SK-N-SH treated with all-trans-retinoic acid at 6 μM for 48 hours (cell line): ENCODE measurements around the gene C1QL2.

Experiments used
- ATAC-seq: fragments of 200-7000 bp; cut with Tn5 transposase; 3 replicates; pipeline ENCODE4 v1.9.1; 2020; ENCODE audit warnings: mild to moderate bottlenecking, moderate library complexity
- ARNTL ChIP-seq: fragments of 450-650 bp; formaldehyde crosslinking; IDR thresholded peaks from 2 replicates; pipeline ENCODE4 v1.5.0; 2020; ENCODE audit warnings: low read depth, mild to moderate bottlenecking, moderate library complexity, borderline replicate concordance
- CSDC2 ChIP-seq: fragments of 250-450 bp; sonication (Bioruptor Pico); IDR thresholded peaks from 2 replicates; pipeline ENCODE4 v1.5.0; 2020; ENCODE audit warnings: mild to moderate bottlenecking, moderate library complexity
- ESRRG ChIP-seq: fragments of 250-450 bp; sonication (Bioruptor Pico); IDR thresholded peaks from 2 replicates; pipeline ENCODE4 v1.6.1; 2021; ENCODE audit warnings: mild to moderate bottlenecking
- GLIS3 ChIP-seq: fragments of 250-450 bp; sonication (Bioruptor Pico); IDR thresholded peaks from 2 replicates; pipeline ENCODE4 v1.5.0; 2020; ENCODE audit warnings: mild to moderate bottlenecking, moderate library complexity
- ISL1 ChIP-seq: fragments of 250-450 bp; sonication (Bioruptor Pico); IDR thresholded peaks from 2 replicates; pipeline ENCODE4 v2.1.2; 2022; ENCODE audit warnings: mild to moderate bottlenecking, moderate library complexity
- OSR1 ChIP-seq: fragments of 250-450 bp; sonication (Bioruptor Pico); IDR thresholded peaks from 2 replicates; pipeline ENCODE4 v1.8.0; 2022; ENCODE audit warnings: moderate library complexity, mild to moderate bottlenecking, inconsistent platforms
- RARB ChIP-seq: fragments of 250-450 bp; sonication (Bioruptor Pico); IDR thresholded peaks from 2 replicates; pipeline ENCODE4 v1.8.0; 2021; ENCODE audit warnings: mild to moderate bottlenecking, moderate library complexity
- SNAI2 ChIP-seq: fragments of 250-450 bp; sonication (Bioruptor Pico); IDR thresholded peaks from 2 replicates; pipeline ENCODE4 v1.5.0; 2020; ENCODE audit warnings: mild to moderate bottlenecking, moderate library complexity
- TCF4 ChIP-seq: fragments of 250-450 bp; sonication (Bioruptor Pico); IDR thresholded peaks from 2 replicates; pipeline ENCODE4 v1.8.0; 2021; ENCODE audit warnings: mild to moderate bottlenecking, moderate library complexity, borderline replicate concordance
- TOX ChIP-seq: fragments of 250-450 bp; sonication (Bioruptor Pico); IDR thresholded peaks from 2 replicates; pipeline ENCODE4 v1.8.0; 2021; ENCODE audit warnings: mild to moderate bottlenecking, moderate library complexity, borderline replicate concordance
- ZC3H10 ChIP-seq: fragments of 250-450 bp; sonication (Bioruptor Pico); IDR thresholded peaks from 2 replicates; pipeline ENCODE4 v1.5.1; 2021; ENCODE audit warnings: mild to moderate bottlenecking, moderate library complexity
- ZFP3 ChIP-seq: fragments of 250-450 bp; sonication (Bioruptor Pico); IDR thresholded peaks from 2 replicates; pipeline ENCODE4 v1.5.0; 2020; ENCODE audit warnings: mild to moderate bottlenecking, moderate library complexity
- ZFP30 ChIP-seq: fragments of 450-650 bp; formaldehyde crosslinking; IDR thresholded peaks from 2 replicates; pipeline ENCODE4 v1.5.0; 2022; ENCODE audit warnings: mild to moderate bottlenecking, moderate library complexity
- ZNF565 ChIP-seq: fragments of 450-650 bp; formaldehyde crosslinking; conservative IDR thresholded peaks from 2 replicates; pipeline ENCODE4 v1.5.0; 2020; ENCODE audit warnings: low read depth, mild to moderate bottlenecking, moderate library complexity
- ZNF8 ChIP-seq: fragments of 450-650 bp; formaldehyde crosslinking; IDR thresholded peaks from 2 replicates; pipeline ENCODE4 v1.5.0; 2020; ENCODE audit warnings: mild to moderate bottlenecking, moderate library complexity
- TF ChIP-seq, protein P1 (sequence below): fragments of 250-450 bp; sonication (Bioruptor Pico); IDR thresholded peaks from 2 replicates; pipeline ENCODE4 v1.5.1; 2020; ENCODE audit warnings: low read depth, mild to moderate bottlenecking, moderate library complexity
- TF ChIP-seq, protein P2 (sequence below): fragments of 250-450 bp; sonication (Bioruptor Pico); IDR thresholded peaks from 2 replicates; pipeline ENCODE4 v1.8.0; 2020; ENCODE audit warnings: mild to moderate bottlenecking, moderate library complexity, borderline replicate concordance
- TF ChIP-seq, protein P3 (sequence below): fragments of 250-450 bp; sonication (Bioruptor Pico); IDR thresholded peaks from 2 replicates; pipeline ENCODE4 v1.5.1; 2021; ENCODE audit warnings: mild to moderate bottlenecking, moderate library complexity
- TF ChIP-seq, protein P4 (sequence below): fragments of 250-450 bp; sonication (Bioruptor Pico); IDR thresholded peaks from 2 replicates; pipeline ENCODE4 v1.8.0; 2021; ENCODE audit warnings: low read depth, mild to moderate bottlenecking, moderate library complexity, borderline replicate concordance
- TF ChIP-seq, protein P5 (sequence below): fragments of 250-450 bp; sonication (Bioruptor Pico); IDR thresholded peaks from 2 replicates; pipeline ENCODE4 v1.5.0; 2020; ENCODE audit warnings: mild to moderate bottlenecking, moderate library complexity

Gene C1QL2

DNA sequence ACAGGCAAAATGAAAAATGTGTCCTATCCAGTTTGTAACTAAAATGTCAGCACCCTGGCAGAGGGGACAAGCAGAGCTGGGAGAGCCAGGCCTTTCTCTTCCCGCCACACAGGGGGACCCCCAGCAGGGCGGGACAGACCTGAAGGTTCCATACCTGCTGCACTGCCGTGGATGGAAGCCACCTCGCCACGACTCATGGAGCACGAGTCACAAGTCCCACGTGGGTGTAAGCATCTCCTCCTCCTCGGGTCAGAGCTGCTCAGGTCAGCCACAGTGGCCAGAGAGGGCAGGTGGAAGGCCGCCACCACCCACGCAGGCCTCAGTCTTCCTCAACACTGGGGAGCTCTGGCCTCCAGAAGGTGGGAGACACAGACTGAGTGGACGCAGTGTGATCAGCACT, 21.0 kb downstream of the C1QL2 start:
- no peak for TF ChIP-seq ISL1 (CRISPR knock-in tag)
- no peak for TF ChIP-seq TOX (CRISPR knock-in tag)
- TF ChIP-seq SNAI2 = no peak
- TF ChIP-seq, protein P1, sequence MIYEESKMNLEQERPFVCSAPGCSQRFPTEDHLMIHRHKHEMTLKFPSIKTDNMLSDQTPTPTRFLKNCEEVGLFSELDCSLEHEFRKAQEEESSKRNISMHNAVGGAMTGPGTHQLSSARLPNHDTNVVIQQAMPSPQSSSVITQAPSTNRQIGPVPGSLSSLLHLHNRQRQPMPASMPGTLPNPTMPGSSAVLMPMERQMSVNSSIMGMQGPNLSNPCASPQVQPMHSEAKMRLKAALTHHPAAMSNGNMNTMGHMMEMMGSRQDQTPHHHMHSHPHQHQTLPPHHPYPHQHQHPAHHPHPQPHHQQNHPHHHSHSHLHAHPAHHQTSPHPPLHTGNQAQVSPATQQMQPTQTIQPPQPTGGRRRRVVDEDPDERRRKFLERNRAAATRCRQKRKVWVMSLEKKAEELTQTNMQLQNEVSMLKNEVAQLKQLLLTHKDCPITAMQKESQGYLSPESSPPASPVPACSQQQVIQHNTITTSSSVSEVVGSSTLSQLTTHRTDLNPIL (CRISPR knock-in tag) = no peak
- no peak for TF ChIP-seq ZNF565 (CRISPR knock-in tag)
- TF ChIP-seq ARNTL (CRISPR knock-in tag) = no peak
- TF ChIP-seq, protein P2, sequence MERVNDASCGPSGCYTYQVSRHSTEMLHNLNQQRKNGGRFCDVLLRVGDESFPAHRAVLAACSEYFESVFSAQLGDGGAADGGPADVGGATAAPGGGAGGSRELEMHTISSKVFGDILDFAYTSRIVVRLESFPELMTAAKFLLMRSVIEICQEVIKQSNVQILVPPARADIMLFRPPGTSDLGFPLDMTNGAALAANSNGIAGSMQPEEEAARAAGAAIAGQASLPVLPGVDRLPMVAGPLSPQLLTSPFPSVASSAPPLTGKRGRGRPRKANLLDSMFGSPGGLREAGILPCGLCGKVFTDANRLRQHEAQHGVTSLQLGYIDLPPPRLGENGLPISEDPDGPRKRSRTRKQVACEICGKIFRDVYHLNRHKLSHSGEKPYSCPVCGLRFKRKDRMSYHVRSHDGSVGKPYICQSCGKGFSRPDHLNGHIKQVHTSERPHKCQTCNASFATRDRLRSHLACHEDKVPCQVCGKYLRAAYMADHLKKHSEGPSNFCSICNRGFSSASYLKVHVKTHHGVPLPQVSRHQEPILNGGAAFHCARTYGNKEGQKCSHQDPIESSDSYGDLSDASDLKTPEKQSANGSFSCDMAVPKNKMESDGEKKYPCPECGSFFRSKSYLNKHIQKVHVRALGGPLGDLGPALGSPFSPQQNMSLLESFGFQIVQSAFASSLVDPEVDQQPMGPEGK = no peak
- no peak for TF ChIP-seq ZFP30
- no peak for TF ChIP-seq CSDC2 (CRISPR knock-in tag)
- no peak for TF ChIP-seq ZC3H10 (CRISPR knock-in tag)
- TF ChIP-seq, protein P3, sequence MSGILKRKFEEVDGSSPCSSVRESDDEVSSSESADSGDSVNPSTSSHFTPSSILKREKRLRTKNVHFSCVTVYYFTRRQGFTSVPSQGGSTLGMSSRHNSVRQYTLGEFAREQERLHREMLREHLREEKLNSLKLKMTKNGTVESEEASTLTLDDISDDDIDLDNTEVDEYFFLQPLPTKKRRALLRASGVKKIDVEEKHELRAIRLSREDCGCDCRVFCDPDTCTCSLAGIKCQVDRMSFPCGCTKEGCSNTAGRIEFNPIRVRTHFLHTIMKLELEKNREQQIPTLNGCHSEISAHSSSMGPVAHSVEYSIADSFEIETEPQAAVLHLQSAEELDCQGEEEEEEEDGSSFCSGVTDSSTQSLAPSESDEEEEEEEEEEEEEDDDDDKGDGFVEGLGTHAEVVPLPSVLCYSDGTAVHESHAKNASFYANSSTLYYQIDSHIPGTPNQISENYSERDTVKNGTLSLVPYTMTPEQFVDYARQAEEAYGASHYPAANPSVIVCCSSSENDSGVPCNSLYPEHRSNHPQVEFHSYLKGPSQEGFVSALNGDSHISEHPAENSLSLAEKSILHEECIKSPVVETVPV (CRISPR knock-in tag) = no peak
- no peak for TF ChIP-seq RARB
- TF ChIP-seq, protein P4, sequence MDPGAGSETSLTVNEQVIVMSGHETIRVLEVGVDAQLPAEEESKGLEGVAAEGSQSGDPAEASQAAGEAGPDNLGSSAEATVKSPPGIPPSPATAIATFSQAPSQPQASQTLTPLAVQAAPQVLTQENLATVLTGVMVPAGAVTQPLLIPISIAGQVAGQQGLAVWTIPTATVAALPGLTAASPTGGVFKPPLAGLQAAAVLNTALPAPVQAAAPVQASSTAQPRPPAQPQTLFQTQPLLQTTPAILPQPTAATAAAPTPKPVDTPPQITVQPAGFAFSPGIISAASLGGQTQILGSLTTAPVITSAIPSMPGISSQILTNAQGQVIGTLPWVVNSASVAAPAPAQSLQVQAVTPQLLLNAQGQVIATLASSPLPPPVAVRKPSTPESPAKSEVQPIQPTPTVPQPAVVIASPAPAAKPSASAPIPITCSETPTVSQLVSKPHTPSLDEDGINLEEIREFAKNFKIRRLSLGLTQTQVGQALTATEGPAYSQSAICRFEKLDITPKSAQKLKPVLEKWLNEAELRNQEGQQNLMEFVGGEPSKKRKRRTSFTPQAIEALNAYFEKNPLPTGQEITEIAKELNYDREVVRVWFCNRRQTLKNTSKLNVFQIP (CRISPR knock-in tag) = no peak
- TF ChIP-seq ESRRG (CRISPR knock-in tag) = no peak
- TF ChIP-seq, all 23 proteins: peak for 0
- no peak for ATAC-seq

DNA sequence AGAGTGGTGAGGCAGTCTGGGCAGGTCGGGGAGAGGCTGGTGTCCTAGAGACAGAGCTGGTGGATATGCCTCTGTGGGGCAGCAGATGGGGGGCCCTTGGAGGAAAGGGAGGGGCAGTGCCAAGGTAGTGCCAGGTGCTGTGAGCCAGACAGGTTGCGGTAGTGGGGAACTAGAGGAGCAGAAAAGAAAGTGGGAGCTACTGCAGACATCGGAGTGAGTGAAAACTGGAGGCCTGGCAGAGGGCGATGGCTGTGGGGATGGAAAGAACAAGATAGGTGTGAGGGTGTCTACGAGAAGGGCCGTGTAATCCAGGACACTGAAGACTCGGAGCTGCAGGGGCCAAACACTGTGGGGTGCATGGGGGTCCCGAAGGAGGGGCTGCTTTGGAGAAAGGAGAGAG, 21.7 kb downstream of the C1QL2 start:
- no peak for TF ChIP-seq ESRRG (CRISPR knock-in tag)
- TF ChIP-seq, protein P4 (CRISPR knock-in tag) = no peak
- TF ChIP-seq OSR1 = no peak
- no peak for TF ChIP-seq ZNF8
- no peak for TF ChIP-seq ISL1 (CRISPR knock-in tag)
- no peak for TF ChIP-seq RARB
- TF ChIP-seq, protein P2 = no peak
- TF ChIP-seq, protein P5, sequence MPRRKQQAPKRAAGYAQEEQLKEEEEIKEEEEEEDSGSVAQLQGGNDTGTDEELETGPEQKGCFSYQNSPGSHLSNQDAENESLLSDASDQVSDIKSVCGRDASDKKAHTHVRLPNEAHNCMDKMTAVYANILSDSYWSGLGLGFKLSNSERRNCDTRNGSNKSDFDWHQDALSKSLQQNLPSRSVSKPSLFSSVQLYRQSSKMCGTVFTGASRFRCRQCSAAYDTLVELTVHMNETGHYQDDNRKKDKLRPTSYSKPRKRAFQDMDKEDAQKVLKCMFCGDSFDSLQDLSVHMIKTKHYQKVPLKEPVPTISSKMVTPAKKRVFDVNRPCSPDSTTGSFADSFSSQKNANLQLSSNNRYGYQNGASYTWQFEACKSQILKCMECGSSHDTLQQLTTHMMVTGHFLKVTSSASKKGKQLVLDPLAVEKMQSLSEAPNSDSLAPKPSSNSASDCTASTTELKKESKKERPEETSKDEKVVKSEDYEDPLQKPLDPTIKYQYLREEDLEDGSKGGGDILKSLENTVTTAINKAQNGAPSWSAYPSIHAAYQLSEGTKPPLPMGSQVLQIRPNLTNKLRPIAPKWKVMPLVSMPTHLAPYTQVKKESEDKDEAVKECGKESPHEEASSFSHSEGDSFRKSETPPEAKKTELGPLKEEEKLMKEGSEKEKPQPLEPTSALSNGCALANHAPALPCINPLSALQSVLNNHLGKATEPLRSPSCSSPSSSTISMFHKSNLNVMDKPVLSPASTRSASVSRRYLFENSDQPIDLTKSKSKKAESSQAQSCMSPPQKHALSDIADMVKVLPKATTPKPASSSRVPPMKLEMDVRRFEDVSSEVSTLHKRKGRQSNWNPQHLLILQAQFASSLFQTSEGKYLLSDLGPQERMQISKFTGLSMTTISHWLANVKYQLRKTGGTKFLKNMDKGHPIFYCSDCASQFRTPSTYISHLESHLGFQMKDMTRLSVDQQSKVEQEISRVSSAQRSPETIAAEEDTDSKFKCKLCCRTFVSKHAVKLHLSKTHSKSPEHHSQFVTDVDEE = no peak
- TF ChIP-seq, protein P3 (CRISPR knock-in tag) = no peak
- TF ChIP-seq GLIS3 (CRISPR knock-in tag) = no peak
- no peak for TF ChIP-seq ZFP30
- no peak for TF ChIP-seq TOX (CRISPR knock-in tag)
- TF ChIP-seq ZFP3 = no peak
- no peak for TF ChIP-seq ZNF565 (CRISPR knock-in tag)
- TF ChIP-seq, protein P1 (CRISPR knock-in tag) = no peak
- no peak for TF ChIP-seq ZC3H10 (CRISPR knock-in tag)
- no peak for TF ChIP-seq TCF4 (CRISPR knock-in tag)
- TF ChIP-seq, all 23 proteins: peak for 0

More for the DNA sequence above, 21.7 kb downstream of the C1QL2 start:
- no peak for ATAC-seq
